Coronary artery (tissue), 2 donors: ENCODE data around the gene GADD45G.

ENCODE experiments used
- DNase-seq: peaks from one replicate; pipeline ENCODE4 v3.0.0-alpha.2; 2017; ENCODE audit warnings: low spot score
- H3K27ac ChIP-seq, 2 donors: fragments of 200-600 bp; sonication (generic); one replicate each; pipeline ENCODE4 v1.5.1; 2016 to 2019
- H3K4me3 ChIP-seq: fragments of 200-600 bp; sonication (generic); 2 replicates; pipeline ENCODE4 v1.5.1; 2016; ENCODE audit warnings: mild to moderate bottlenecking, moderate library complexity
- TF ChIP-seq, protein P1 (sequence below): fragments of 200-600 bp; sonication (generic); IDR thresholded peaks from one replicate; pipeline ENCODE4 v1.5.1; 2019; ENCODE audit warnings: antibody characterized with exemption

GADD45G gene, protein sequence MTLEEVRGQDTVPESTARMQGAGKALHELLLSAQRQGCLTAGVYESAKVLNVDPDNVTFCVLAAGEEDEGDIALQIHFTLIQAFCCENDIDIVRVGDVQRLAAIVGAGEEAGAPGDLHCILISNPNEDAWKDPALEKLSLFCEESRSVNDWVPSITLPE

GRCh38 chr9:89604729-89605464 lies at the start of gene GADD45G:
Gene GADD45G, plus strand, starts transcription at chr9:89605012. Its CDS starts 110 bp downstream, at chr9:89605122.
- TF ChIP-seq, protein P1, sequence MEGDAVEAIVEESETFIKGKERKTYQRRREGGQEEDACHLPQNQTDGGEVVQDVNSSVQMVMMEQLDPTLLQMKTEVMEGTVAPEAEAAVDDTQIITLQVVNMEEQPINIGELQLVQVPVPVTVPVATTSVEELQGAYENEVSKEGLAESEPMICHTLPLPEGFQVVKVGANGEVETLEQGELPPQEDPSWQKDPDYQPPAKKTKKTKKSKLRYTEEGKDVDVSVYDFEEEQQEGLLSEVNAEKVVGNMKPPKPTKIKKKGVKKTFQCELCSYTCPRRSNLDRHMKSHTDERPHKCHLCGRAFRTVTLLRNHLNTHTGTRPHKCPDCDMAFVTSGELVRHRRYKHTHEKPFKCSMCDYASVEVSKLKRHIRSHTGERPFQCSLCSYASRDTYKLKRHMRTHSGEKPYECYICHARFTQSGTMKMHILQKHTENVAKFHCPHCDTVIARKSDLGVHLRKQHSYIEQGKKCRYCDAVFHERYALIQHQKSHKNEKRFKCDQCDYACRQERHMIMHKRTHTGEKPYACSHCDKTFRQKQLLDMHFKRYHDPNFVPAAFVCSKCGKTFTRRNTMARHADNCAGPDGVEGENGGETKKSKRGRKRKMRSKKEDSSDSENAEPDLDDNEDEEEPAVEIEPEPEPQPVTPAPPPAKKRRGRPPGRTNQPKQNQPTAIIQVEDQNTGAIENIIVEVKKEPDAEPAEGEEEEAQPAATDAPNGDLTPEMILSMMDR = no peak
- Histone ChIP-seq H3K4me3 (peak within 1 kb of the TSS; percentile 95), H3K27ac (peak within 1 kb of the TSS; percentile 97 to 99)
- peak; percentile 92 for DNase-seq

DNA sequence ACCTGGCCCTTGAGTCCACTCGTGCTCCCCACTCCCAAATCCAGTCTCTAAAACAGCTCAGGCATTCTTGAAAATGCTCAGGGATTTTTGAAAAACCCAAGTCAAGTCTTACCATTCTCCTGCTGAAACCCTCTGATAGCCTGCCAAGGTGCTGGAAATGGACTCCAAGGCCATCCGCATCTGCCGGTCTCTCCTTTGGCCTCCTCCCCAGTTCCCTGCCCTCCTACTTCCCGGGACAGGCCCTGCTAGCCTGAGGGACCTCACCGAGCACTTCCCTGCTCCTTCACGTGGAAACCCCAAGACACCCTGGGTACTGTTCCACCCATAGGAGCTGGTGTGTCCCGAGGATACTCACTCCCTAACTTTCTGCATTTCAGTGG lies 49.8 kb upstream of the GADD45G start:
- TF ChIP-seq, protein P1 = no peak
- Histone ChIP-seq H3K27ac (no peak overlapping the region), H3K4me3 (no peak overlapping the region)
- no peak for DNase-seq

DNA sequence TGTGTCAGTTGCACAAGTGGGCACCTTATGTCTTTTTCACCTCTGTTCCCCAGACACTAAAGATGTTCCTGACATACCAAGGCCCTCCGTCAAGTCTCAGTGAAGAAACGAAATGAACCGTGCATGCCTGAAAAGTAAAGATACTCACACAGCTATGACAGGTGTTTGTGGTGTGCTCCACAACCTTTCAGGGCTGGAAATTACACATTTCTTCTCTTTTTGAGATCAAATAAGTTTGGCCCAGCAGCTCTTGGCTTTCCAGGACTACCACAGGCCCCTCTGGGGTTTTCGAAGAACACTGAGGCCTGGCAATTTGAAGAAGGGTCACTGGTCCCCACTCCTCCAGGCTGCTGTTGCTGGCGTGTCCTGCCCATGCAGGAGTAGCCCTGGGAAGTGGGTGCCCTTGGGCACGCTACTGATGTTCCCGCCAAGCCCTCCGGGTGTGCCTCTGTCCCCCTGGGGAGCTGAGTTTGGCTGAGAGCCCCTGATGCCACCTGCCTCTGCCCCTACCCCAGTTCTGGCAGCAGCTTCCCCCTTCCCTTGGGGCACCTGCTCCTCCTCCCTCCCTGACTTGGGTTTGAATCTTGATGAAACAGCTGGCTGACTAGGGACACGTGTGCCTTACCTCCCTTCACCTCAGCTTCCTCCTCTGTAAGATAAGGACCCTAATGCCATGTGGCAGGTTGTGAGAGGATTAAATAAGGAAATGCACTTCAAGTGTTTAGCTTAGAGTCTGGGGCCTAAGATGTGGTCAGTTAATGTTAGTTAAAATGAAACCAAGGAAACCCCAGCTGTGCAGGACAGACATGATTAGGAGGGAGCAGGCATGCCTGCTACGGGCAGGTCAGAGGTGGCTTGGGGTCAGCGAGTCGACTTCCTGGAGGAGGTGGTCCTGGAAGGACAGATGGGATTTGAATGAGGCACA lies 49.1 kb upstream of the GADD45G start:
- TF ChIP-seq, protein P1 = no peak
- H3K27ac ChIP-seq = peak overlapping the region in 1 of 2 donors; percentile 51
- H3K4me3 ChIP-seq = peak overlapping the region; percentile 52
- DNase-seq = no peak

DNA sequence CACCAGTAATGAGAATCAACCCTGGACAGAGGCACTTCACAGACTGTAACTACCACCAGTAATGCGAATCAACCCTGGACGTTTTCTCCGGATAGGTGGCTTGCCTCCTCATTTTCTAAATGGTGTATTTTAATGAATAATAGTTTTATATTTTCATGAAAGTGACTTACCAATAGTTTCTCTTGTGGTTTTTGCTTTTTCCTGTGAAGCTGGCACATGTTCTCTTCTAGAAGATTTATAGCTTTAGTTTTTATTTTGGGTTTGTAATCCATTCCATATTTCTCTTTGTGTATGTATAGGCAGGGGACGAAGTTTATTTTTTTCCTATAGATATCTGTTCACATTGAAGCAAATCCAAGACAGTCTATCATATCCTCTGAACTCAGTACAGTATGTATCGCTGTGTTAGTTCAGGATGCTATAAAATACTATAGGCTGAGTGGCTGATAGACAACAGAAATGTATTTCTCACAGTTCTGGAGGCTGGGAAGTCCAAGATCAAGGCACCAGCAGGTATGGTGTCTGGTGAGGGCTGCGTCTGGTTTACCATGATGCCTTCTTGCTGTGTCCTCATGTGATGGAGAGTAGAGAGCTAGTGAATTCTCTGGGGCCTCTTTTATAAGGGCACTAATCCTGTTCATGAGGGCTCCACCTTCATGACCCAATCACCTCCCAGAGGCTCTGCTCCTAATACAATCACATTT lies 46.5 kb upstream of the GADD45G start:
- DNase-seq = no peak
- Histone ChIP-seq H3K4me3 (no peak overlapping the region), H3K27ac (no peak overlapping the region)
- TF ChIP-seq, protein P1 = no peak

GRCh38 chr9:89558948-89559347 lies 45.9 kb upstream of the GADD45G start:
- TF ChIP-seq, protein P1 = no peak
- DNase-seq = no peak
- H3K27ac ChIP-seq = no peak overlapping the region
- H3K4me3 ChIP-seq = no peak overlapping the region

DNA sequence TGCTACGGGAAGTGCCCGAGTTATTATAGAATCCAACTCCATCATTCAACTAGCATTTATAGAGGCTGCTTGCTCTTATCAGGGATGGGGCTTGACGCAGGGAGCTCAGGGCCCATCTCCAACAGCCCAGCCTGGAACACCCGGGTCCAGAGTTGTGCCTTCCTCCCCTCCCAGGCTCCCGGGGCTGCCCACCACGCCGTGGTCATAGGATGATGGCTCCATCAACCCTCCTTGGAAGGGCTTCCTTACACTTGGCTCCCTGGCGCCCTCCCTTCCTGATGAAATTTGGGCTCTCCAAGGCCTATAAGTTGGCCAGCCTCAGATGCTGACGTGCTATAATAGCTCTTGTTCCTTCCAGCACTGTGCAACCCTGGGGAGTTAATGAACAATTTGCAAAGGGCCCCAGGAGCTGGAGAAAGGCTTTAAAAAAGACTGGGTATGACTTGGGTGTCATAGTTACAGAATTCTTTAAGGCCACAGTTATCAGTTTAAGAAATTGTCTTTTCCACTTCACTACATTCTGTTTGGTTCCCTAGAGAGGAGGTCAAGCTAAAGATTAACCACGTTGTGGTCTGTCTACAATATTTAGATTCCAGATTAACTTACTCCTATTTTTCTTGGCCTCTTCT lies 42.5 kb upstream of the GADD45G start:
- no peak overlapping the region for H3K4me3 ChIP-seq
- no peak for DNase-seq
- TF ChIP-seq, protein P1 = no peak
- no peak overlapping the region for H3K27ac ChIP-seq
